NB4 (cell line): ENCODE results near the gene PSAP.

Experiments used
- CTCF ChIP-seq: IDR thresholded peaks from one replicate; pipeline ENCODE4 v1.5.1; 2012; ENCODE audit warnings: low read depth, low read length
- MAX ChIP-seq: IDR thresholded peaks from 2 replicates; pipeline ENCODE4 v1.6.1; 2011; ENCODE audit warnings: low read depth, low read length
- MYC ChIP-seq: IDR thresholded peaks from 2 replicates; pipeline ENCODE4 v1.6.1; 2011; ENCODE audit warnings: low read depth, low read length
- POLR2A ChIP-seq: IDR thresholded peaks from 2 replicates; pipeline ENCODE4 v1.6.1; 2011; ENCODE audit warnings: mild to moderate bottlenecking; ENCODE audit not compliant: insufficient read length; ENCODE audit errors: extremely low read depth

DNA sequence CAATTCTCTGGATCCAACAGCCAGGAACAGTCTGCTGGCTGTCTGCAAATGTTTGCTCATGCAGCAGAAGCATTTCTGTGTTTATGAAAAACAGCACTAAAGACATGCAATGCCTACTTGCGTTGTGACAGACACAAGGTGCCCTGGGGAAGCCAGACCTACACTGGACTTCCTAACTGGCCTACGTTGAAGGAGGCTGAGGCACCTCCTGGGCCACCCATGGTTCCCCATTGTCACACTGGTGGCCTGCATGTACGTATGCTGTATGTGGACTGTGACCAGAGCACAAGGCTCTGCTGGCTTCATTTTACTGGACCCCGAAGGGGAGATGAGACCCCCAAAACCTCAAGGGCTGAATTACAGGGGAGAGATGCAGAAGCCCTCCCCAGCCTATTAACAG, 27.7 kb downstream of the PSAP start:
- TF ChIP-seq CTCF: no peak
- TF ChIP-seq MAX: no peak
- no peak for TF ChIP-seq POLR2A
- no peak for TF ChIP-seq MYC
